Psoas muscle (tissue), 8 donors: ENCODE data around the gene SAE1. TPM values are rescaled to one million over a fixed set of nuclear protein-coding genes. Genes with fewer than 3 reads are reported as not detected.
A peak's percentile ranks its signal among the peaks of the same experiment; 100 is the strongest.

ENCODE experiments used
- ATAC-seq, 4 donors: fragments of 200-7000 bp; cut with Tn5 transposase; one replicate each; pipeline ENCODE4 v1.9.1; 2020; ENCODE audit warnings: moderate library complexity in 3 of 4, mild to moderate bottlenecking in 2 of 4
- DNase-seq, 2 donors: peaks; one replicate each; pipeline ENCODE4 v3.0.0-alpha.2; 2020
- H3K27ac ChIP-seq: fragments of 200-600 bp; one replicate; pipeline ENCODE4 v1.8.0; 2022
- H3K27me3 ChIP-seq, 3 donors: fragments of 200-600 bp in 1 of 3; one replicate each; pipeline versions ENCODE4 v1.6.1 to v1.8.0; 2013 to 2022; ENCODE audit warnings: low read length in 2 of 3, mild to moderate bottlenecking in 2 of 3, moderate library complexity in 1 of 3; ENCODE audit not compliant: insufficient read depth in 3 of 3
- H3K36me3 ChIP-seq, 2 donors: fragments of 200-600 bp in 1 of 2; one replicate each; pipeline versions ENCODE4 v1.6.1 to v1.8.0; 2013 to 2022; ENCODE audit warnings: low read depth in 1 of 2, mild to moderate bottlenecking in 1 of 2, moderate library complexity in 1 of 2; ENCODE audit not compliant: insufficient read depth in 1 of 2
- H3K4me1 ChIP-seq: fragments of 200-600 bp; one replicate; pipeline ENCODE4 v1.8.0; 2022
- H3K4me3 ChIP-seq: fragments of 200-600 bp; one replicate; pipeline ENCODE4 v1.8.0; 2022; ENCODE audit warnings: mild to moderate bottlenecking
- H3K9me3 ChIP-seq: fragments of 200-600 bp; one replicate; pipeline ENCODE4 v1.8.0; 2022
- CTCF ChIP-seq: fragments of 200-600 bp; IDR thresholded peaks from one replicate; pipeline ENCODE4 v1.8.0; 2022; ENCODE audit warnings: antibody characterized with exemption
- WGBS, 3 donors: extraction: QIAGEN DNeasy Blood & Tissue Kit; methylation state at CpG; one replicate each; pipeline versions ENCODE4 v1.1.6 to v1.1.7; 2013; 5-methylcytosine and 5-hydroxymethylcytosine counted together
- intact Hi-C, 2 donors: fragments of 100-400 bp; cut with DNase I; formaldehyde crosslinking; loops; one replicate each; pipeline versions ENCODE4 v1.11.0 to v1.14.2; 2022
- polyA plus RNA-seq, 3 donors: library from polyadenylated mRNA; stranded (reverse); fragments of 200-250 nt; gene quantifications; one replicate each; pipeline ENCODE4 v1.2.3, GENCODE V29; 2013
- total RNA-seq, 4 donors: library from RNA; stranded (reverse); fragmentation: NEBNext Ultra II Directional in 2 of 4; extraction: Animal tissue kit (Norgen Biotek cat#: 25700) in 2 of 4; gene quantifications; one replicate each; pipeline versions ENCODE4 v1.2.1 to v1.2.4, GENCODE V29; 2021 to 2023
- donor health status: healthy with polysubstance abuse.
- donor health status: DM: no; HTN: no; CAD: no; lungs with moderate emphysema.
- donor health status: Bipolar disorder and iron deficiency.
- donor health status: healthy.
- donor health status: DM: yes; HTN: yes; CAD: no.
- donor health status: DM: no; HTN: no; CAD: no.
- donor health status: DM: no; HTN: no; CAD: no.
- donor health status: DM: yes; HTN: yes; CAD: no.

The SAE1 gene
- total and polyA plus RNA-seq, 7 donors, result 30.7 to 63.4 (median 42.0) TPM

DNA sequence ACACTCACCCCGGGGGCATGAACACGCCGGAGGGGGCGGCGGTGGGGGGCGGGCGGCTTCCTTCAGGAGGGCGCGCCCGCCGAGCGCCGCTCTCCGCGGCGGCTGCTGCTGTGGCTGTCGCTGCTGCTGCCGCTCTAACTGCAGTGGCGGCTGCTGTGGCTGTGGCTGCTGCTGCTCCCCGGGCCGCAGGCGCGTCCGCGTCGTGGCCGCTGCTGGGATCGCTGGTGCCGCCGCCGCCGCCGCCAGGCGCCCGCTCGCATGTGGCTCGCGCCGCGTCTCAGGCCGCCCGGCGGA lies 100.2 kb downstream of the SAE1 start, which contains the start of gene BBC3:
Gene BBC3 (minus strand): TSS at position 279 of the 294 bp plus-strand sequence. CDS start 2,768 bp downstream, outside the sequence.
- peak within 1 kb of the TSS; percentile 99 for H3K4me3 ChIP-seq
- no peak for TF ChIP-seq CTCF
- no peak for DNase-seq
- H3K27me3 ChIP-seq, result no peaks in the 10 kb centered on the region
- H3K36me3 ChIP-seq, result no peaks in the 10 kb centered on the region
- H3K9me3 ChIP-seq, result no peaks in the 10 kb centered on the region
- intact Hi-C loops, result no loop called here
- 0 to 2% (median 1%) methylated on average over 5 to 43 of the region's 43 CpGs for WGBS, 3 donors
- ATAC-seq, result no peak
- peaks cover 8% of the 10 kb centered on the region for H3K4me1 ChIP-seq
- peak within 1 kb of the TSS; percentile 100 for H3K27ac ChIP-seq

DNA sequence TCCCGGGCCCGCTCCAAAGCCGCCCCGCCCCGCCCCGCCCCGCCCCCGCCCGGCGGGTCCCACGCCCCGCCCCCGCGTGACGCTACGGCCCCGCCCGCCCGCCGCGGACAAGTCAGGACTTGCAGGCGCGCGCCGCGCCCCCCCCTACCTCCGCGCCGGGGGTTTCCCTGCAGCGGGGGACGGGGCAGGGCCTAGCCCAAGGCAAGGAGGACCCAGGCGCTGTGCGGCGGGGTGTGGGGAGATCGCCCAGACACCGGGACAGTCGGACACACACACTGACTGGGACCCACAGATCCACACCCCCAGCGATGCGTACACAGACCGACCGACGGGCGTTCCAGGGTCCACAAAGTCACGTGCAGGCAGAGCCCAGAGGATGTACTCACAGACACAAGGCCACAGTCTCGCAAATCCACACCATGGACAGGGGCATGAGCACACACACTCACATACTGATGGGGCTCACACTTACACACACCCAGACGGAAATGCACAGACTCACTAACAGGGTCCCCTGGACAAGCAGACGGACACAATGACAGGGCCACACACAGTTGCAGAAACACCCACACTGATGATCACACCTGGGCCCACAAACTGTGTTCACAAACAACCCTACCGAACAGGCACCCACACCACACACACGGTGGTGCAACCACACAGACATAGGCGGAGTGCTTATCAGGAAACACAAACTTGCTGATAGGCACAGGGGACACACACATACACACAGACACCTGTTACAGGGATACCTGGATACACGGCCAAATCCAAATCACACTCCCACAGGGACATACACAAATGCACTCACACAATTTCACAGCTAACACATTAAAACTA lies 100.8 kb downstream of the SAE1 start:
- 7 to 20% (median 11%) methylated on average over 18 to 51 of the region's 51 CpGs for WGBS, 3 donors
- peak overlapping the region; percentile 99 for H3K4me3 ChIP-seq
- peak; percentile 36 to 60 (median 54) for ATAC-seq
- peak overlapping the region; percentile 100 for H3K27ac ChIP-seq
- H3K4me1 ChIP-seq, result peaks cover 8% of the 10 kb centered on the region
- no peaks in the 10 kb centered on the region for H3K27me3 ChIP-seq
- intact Hi-C loops, result loop anchor here in 1 of 2 donors (1.0 kb wide), 1 partner anchor 12 kb away; no protein-coding TSS in a partner anchor
- no peak for TF ChIP-seq CTCF
- peak; percentile 90 to 94 for DNase-seq
- no peaks in the 10 kb centered on the region for H3K36me3 ChIP-seq
- H3K9me3 ChIP-seq, result no peaks in the 10 kb centered on the region

GRCh38 chr19:47232422-47233211 lies 102.0 kb downstream of the SAE1 start:
- ATAC-seq, result no peak
- no peak for DNase-seq
- 40 to 54% (median 41%) methylated on average over 16 of the region's 16 CpGs for WGBS, 3 donors
- Histone ChIP-seq H3K4me1 (peaks cover 1% of the 10 kb centered on the region), H3K4me3 (no peak overlapping the region), H3K36me3 (no peaks in the 10 kb centered on the region), H3K9me3 (no peaks in the 10 kb centered on the region), H3K27ac (peak overlapping the region; percentile 100), H3K27me3 (no peaks in the 10 kb centered on the region)
- intact Hi-C loops, result loop anchor here in 1 of 2 donors (1.0 kb wide), 1 partner anchor 11 kb away; no protein-coding TSS in a partner anchor
- TF ChIP-seq CTCF, result no peak

- intact Hi-C loops, result no loop called here
- 82 to 89% (median 85%) methylated on average over 12 of the region's 12 CpGs for WGBS, 3 donors
- DNase-seq (no peak), ATAC-seq (no peak)
- no peaks in the 10 kb centered on the region for H3K9me3 ChIP-seq
- TF ChIP-seq CTCF, result no peak
- no peak overlapping the region for H3K27ac ChIP-seq
- H3K27me3 ChIP-seq, result peaks cover 0 to 16% (median 8%) of the 10 kb centered on the region in 3 donors
- H3K4me1 ChIP-seq, result peaks cover 10% of the 10 kb centered on the region
- H3K4me3 ChIP-seq, result no peak overlapping the region
- no peaks in the 10 kb centered on the region for H3K36me3 ChIP-seq
Observed at GRCh38 chr19:47236072-47236675, 105.5 kb downstream of the SAE1 start.
